ENCODE results near the gene CHD1. TPM values are rescaled to one million over a fixed set of nuclear protein-coding genes. Genes with fewer than 3 reads are reported as not detected.

CHD1 gene
- total RNA-seq, 1 donor from 2014 or later: 83.0 TPM

DNA sequence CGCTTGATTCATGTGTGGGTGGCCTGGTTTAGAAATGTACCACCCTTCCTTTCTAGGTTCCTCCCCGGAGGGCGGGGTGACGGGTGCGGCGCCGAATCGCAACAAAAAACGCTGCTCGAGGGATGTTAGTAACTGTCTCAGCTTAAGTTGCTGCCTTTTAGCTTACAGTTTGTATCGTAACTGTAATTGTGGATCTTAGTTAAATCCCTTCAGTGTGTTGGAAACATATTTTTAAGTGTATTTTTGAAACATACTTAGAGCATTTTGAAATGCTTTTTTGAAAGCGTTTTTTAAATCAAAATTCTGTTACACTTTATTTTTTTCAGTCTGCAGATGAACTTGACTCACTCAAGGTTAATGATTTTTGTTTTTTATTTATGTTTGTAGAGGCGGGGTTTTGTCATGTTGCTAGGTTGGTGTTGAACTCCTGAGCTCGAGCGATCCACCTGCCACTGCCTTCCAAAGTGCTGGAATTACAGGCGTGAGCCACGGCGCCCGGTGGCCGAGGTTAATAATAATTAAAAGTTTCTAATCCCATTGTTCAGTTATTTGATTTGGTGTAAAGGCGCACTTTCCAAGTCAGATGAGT lies 997 bp upstream of the CHD1 start:
- peak overlapping the region; percentile 97 for H3K27ac Mint-ChIP-seq
- DNase-seq (ENCODE audit: low spot score): no peak
- H3K9me3 Mint-ChIP-seq: no peaks in the 10 kb centered on the region
- H3K4me1 Mint-ChIP-seq (ENCODE audit: low read depth): peaks cover 69% of the 10 kb centered on the region
- H3K27me3 Mint-ChIP-seq (ENCODE audit: insufficient read depth): no peaks in the 10 kb centered on the region
- H3K4me3 Mint-ChIP-seq: peak overlapping the region; percentile 87
- intact Hi-C loops (cut with micrococcal nuclease): loop anchor here (1.0 to 5.0 kb wide), 6 partner anchors 38 to 1995 kb away; no protein-coding TSS in a partner anchor
- peaks cover 22% of the 10 kb centered on the region for H3K36me3 Mint-ChIP-seq (ENCODE audit: low read depth)

DNA sequence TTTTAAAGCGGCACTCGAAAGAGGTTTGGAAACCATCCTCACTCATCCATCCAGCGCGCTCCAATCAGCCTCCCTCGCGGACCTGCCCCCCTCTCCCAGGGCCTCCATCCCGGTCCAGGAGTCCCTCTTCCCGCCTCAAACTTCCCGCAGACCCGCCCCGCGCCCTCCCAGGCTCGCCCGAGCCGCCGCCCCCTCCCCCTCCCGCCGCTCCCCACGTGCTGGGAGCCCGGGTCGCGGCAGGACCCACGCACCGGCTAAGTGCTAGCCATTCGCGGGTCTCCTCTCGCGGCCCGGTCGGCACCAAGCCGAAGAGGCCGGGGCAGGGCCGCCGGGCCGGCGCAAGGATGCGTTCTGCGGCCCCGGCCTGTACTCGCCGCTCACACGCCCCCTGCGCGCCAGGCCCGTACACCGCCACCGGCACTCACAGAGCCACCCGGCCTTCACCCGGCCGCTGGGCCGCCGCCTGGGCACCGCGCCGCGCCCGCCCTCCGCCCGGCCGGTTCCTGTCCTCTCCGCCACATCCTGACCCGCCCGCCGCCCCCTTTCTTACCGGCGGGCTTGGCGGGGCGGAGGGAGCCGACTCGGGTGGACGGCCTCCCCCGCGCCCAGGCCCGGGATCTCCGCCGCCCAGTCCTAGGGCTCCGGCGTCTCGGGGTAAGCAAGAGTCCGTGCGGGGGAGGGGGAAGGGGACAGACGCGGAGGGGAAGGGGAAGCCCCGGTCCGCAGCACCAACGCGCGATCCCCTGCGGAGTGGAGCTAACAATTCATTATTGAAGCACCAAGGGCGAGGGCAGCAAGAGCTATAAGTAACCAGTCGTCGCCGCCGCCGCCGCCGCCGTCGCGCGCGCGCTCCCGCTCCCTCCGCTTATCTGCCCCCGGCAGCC lies 576 bp downstream of the CHD1 start:
- Mint-ChIP-seq H3K27ac (peak overlapping the region; percentile 99), H3K36me3 (ENCODE audit: low read depth) (peaks cover 28% of the 10 kb centered on the region), H3K4me1 (ENCODE audit: low read depth) (peaks cover 69% of the 10 kb centered on the region), H3K9me3 (no peaks in the 10 kb centered on the region), H3K4me3 (peak overlapping the region; percentile 98), H3K27me3 (ENCODE audit: insufficient read depth) (no peaks in the 10 kb centered on the region)
- peak; percentile 20 for DNase-seq (ENCODE audit: low spot score)
- intact Hi-C loops (cut with micrococcal nuclease): loop anchor here (1.0 to 5.0 kb wide), 8 partner anchors 22 to 1993 kb away; partner anchors contain the start of gene RIOK2

DNA sequence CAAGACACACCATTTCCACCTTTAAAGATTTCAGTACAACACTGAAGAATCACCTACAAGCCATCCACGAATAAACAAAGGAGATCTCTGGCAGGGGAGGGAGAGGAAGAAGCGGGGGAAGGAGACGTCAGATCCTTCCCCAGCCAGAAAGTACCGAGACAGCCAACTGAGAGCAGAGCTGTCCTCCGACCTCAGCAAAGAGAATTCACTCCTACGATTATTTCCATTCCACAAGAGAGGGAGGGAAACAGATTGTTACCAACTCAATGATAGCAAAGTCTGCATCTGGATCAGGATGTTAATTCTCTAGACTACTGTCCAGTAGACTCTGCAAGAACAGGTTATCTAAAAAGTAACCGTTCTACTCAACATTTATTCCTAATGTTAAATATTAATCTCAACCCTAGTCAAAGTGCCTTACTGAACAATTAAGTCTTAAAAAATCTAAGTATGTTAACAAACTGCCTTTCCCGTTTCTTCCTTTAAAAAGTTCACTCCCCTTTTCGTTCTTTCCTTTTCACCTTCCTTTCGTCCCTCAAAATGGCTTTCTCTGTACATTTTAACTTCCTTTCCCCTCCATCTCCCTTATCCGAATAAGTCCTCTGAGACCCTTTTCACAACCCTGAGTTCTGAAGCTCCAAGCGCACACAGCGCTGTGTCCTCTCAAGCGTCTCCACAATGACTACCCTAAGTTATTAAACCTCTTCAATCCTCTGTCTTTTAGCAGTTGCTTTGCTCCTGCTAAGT lies 1.4 kb downstream of the CHD1 start:
- Mint-ChIP-seq H3K4me1 (ENCODE audit: low read depth) (peaks cover 66% of the 10 kb centered on the region), H3K9me3 (no peaks in the 10 kb centered on the region), H3K36me3 (ENCODE audit: low read depth) (peaks cover 31% of the 10 kb centered on the region), H3K27ac (peak overlapping the region; percentile 99), H3K27me3 (ENCODE audit: insufficient read depth) (no peaks in the 10 kb centered on the region), H3K4me3 (peak overlapping the region; percentile 98)
- DNase-seq (ENCODE audit: low spot score): peak; percentile 57
- intact Hi-C loops (cut with micrococcal nuclease): loop anchor here (1.0 to 5.0 kb wide), 5 partner anchors 21 to 1744 kb away; partner anchors contain the start of gene RIOK2

DNA sequence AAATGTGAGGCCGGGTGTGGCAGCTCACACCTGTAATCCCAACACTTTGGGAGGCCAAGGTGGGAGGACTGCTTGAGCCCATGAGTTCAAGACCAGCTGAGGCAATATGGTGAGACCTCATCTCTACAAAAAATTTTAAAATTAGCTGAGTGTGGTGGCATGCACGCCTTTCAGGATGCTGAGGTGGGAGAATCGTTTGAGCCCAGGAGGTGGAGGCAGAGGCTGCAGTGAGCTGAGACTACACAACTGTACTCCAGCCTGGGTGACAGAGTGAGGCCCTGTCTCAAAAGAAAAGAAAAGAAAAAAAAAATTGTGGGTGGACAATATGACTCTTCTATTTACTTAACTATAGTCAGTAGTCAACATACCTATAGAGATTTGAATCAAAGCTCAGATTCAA lies 4.8 kb downstream of the CHD1 start:
- no peak for DNase-seq (ENCODE audit: low spot score)
- H3K9me3 Mint-ChIP-seq: no peaks in the 10 kb centered on the region
- no peaks in the 10 kb centered on the region for H3K27me3 Mint-ChIP-seq (ENCODE audit: insufficient read depth)
- no peak overlapping the region for H3K4me3 Mint-ChIP-seq
- peaks cover 73% of the 10 kb centered on the region for H3K4me1 Mint-ChIP-seq (ENCODE audit: low read depth)
- H3K36me3 Mint-ChIP-seq (ENCODE audit: low read depth): peaks cover 51% of the 10 kb centered on the region
- intact Hi-C loops (cut with micrococcal nuclease): no loop called here
- H3K27ac Mint-ChIP-seq: peak overlapping the region; percentile 43

DNA sequence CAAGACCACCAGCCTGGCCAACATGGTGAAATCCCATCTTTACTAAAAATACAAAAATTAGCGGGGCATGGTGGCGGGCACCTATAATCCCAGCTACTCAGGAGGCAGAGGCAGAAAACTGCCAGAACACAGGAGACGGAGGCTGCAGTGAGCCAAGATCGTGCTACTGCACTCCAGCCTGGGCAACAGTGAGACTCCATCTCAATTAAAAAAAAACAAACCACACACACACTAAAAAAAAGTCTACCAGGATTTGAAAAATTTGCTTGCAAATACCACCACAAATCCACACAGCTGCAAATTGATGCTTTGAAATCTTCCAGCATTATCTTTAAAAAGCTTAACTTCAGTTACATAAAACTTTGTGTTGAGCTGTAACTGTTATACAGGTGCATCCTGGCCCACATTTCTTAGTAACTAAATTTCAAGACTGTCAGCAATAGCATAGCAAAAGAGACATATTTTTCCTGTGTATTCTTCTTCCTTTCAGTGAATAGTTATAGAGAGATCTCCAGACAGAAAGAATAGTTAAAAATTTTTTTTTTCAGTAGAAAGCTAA lies 6.8 kb downstream of the CHD1 start:
- no peak for DNase-seq (ENCODE audit: low spot score)
- H3K36me3 Mint-ChIP-seq (ENCODE audit: low read depth): peaks cover 58% of the 10 kb centered on the region
- no peaks in the 10 kb centered on the region for H3K9me3 Mint-ChIP-seq
- H3K4me1 Mint-ChIP-seq (ENCODE audit: low read depth): peaks cover 78% of the 10 kb centered on the region
- peak overlapping the region; percentile 42 for H3K4me3 Mint-ChIP-seq
- no peaks in the 10 kb centered on the region for H3K27me3 Mint-ChIP-seq (ENCODE audit: insufficient read depth)
- peak overlapping the region; percentile 48 for H3K27ac Mint-ChIP-seq
- intact Hi-C loops (cut with micrococcal nuclease): no loop called here

DNA sequence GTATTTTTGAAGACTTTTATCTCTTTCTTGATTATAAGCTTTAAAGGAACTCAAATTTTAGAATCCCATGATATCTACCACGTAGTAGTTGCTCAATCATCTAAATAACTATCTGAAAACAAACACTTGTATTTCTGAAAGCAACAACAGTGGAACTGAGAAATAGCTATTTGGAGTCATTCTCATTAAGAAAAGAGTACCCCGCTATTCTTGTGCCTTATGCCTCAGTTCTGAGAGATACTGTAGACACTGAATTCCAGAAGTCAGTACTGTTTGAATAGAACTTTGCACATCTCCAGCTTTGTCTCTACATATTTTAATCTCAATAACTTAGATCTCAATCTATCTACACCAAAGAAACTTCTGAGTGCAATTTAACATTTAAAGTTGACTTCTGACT lies 11.4 kb downstream of the CHD1 start:
- Mint-ChIP-seq H3K9me3 (no peaks in the 10 kb centered on the region), H3K36me3 (ENCODE audit: low read depth) (peaks cover 49% of the 10 kb centered on the region), H3K27ac (no peak overlapping the region), H3K4me1 (ENCODE audit: low read depth) (peaks cover 70% of the 10 kb centered on the region), H3K4me3 (no peak overlapping the region), H3K27me3 (ENCODE audit: insufficient read depth) (no peaks in the 10 kb centered on the region)
- DNase-seq (ENCODE audit: low spot score): no peak
- intact Hi-C loops (cut with micrococcal nuclease): loop anchor here (1.0 kb wide), 1 partner anchor 9 kb away; no protein-coding TSS in a partner anchor

DNA sequence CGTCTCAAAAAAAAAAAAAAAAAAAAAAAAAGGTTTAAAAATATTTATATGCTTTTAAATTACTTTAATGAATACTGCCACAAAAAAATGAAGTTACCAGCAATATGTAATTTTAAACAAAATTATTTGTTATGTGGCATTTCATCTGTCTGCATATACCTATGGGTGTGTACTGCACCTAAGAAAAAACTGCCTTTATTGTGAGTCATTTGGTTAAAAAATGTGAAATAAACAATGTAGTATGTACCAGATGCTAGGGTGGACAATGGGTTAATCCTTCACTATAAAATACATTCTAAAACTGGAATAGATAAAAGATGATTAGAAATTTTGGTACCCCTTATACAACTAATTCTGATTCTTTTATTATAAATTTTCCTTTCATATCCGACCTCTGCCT lies 12.3 kb downstream of the CHD1 start:
- Mint-ChIP-seq H3K4me1 (ENCODE audit: low read depth) (peaks cover 62% of the 10 kb centered on the region), H3K36me3 (ENCODE audit: low read depth) (peaks cover 44% of the 10 kb centered on the region), H3K9me3 (no peaks in the 10 kb centered on the region), H3K4me3 (no peak overlapping the region), H3K27ac (no peak overlapping the region), H3K27me3 (ENCODE audit: insufficient read depth) (no peaks in the 10 kb centered on the region)
- intact Hi-C loops (cut with micrococcal nuclease): loop anchor here (1.0 kb wide), 1 partner anchor 8 kb away; no protein-coding TSS in a partner anchor
- no peak for DNase-seq (ENCODE audit: low spot score)

DNA sequence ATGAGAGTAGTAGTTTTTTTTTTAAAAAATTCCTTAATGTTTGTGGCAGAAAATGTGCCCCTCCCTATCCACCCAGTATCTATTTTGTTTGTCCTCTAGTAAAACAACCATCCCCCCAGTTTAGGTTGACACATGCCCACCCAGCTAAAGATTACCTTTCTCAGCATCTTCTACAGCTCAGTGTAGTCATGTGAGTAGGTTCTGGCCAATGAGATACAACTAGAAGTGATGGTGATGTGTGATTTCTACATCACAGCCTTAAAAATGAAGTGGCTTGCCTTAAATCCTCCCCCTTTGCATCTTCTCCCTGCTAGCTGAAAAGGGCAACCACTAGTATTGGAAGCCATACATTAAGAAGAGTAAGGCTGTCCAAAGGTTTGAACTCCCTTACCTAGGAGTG lies 14.9 kb downstream of the CHD1 start:
- no peaks in the 10 kb centered on the region for H3K9me3 Mint-ChIP-seq
- no peak for DNase-seq (ENCODE audit: low spot score)
- H3K4me3 Mint-ChIP-seq: no peak overlapping the region
- H3K27me3 Mint-ChIP-seq (ENCODE audit: insufficient read depth): no peaks in the 10 kb centered on the region
- H3K27ac Mint-ChIP-seq: no peak overlapping the region
- peaks cover 62% of the 10 kb centered on the region for H3K4me1 Mint-ChIP-seq (ENCODE audit: low read depth)
- intact Hi-C loops (cut with micrococcal nuclease): no loop called here
- peaks cover 40% of the 10 kb centered on the region for H3K36me3 Mint-ChIP-seq (ENCODE audit: low read depth)

DNA sequence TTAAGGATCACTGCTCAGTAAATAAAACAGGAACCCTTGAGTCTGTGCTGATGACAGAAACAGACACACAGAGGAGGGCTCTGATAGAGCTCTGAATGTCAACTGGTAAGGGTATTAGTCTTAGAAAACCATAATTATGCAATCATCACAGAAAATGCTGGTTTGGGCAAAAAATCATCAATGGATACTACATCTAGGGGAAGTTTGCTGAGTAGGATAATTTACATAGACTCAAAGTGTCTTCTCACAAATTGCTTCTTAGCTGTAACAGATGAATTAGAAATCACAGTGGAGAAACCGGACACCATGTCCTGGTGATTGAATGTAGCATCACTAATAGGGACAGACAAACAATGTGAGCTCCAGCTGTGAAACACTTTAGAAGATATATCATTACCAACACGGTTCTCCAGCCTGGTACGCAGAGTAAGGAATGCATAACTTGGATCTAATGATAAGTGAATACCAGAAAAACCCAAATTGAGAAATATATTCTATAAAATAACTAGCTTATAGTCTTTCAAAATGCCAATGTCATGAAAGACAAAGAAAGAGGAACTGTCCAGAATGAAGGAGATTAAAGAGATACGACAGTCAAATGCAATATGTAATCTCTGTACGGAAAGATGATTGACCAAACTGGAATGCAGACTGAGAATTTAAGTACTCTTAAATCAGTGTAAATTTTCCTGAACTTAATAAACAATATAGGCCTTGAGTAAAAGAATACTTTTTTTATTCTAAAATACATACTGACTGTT lies 17.3 kb downstream of the CHD1 start:
- intact Hi-C loops (cut with micrococcal nuclease): no loop called here
- Mint-ChIP-seq H3K9me3 (no peaks in the 10 kb centered on the region), H3K4me1 (ENCODE audit: low read depth) (peaks cover 59% of the 10 kb centered on the region), H3K4me3 (no peak overlapping the region), H3K36me3 (ENCODE audit: low read depth) (peaks cover 24% of the 10 kb centered on the region), H3K27me3 (ENCODE audit: insufficient read depth) (no peaks in the 10 kb centered on the region), H3K27ac (no peak overlapping the region)
- DNase-seq (ENCODE audit: low spot score): no peak

DNA sequence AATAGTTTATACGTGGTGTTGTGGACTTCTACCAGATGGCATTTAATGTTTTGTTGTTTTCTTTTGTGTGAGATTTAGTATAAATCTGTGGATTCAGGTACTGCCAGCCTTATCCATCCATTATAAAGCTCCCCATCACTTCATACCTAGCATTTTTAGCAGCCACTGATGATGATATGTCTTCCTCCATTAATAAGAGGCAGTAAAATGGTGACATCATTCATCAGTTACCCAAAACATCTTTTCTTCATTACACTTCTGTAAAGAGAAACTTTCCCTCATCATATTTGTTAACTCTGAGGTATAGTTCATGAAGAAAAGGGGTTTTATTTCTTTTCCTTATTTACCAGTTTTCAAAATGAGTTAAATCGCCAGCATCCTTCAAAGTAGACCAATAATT lies 19.4 kb downstream of the CHD1 start:
- Mint-ChIP-seq H3K36me3 (ENCODE audit: low read depth) (peaks cover 25% of the 10 kb centered on the region), H3K4me3 (no peak overlapping the region), H3K27ac (no peak overlapping the region), H3K9me3 (no peaks in the 10 kb centered on the region), H3K4me1 (ENCODE audit: low read depth) (peaks cover 63% of the 10 kb centered on the region), H3K27me3 (ENCODE audit: insufficient read depth) (no peaks in the 10 kb centered on the region)
- no peak for DNase-seq (ENCODE audit: low spot score)
- intact Hi-C loops (cut with micrococcal nuclease): no loop called here

DNA sequence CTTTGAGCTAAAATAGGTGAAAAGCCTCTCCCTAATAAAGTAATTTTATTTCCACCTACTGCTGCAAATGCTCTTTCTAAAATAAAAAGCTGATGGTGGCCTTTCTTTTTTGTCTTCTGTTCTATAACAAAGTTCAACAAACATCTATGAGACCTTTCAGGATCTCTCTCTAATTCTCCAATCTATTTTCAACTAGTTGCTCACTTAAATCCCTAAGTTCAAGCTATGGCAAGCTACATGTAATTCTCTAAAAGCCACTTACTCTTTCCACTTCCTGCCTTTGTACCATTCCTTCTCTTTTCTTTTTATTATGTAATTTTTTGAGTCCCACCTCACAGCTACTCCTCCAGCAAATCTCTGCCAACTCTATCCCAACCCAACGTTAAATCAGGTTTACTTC lies 20.9 kb downstream of the CHD1 start:
- no peak overlapping the region for H3K27ac Mint-ChIP-seq

More for the DNA sequence above, 20.9 kb downstream of the CHD1 start:
- peaks cover 56% of the 10 kb centered on the region for H3K4me1 Mint-ChIP-seq (ENCODE audit: low read depth)
- DNase-seq (ENCODE audit: low spot score): no peak
- no peaks in the 10 kb centered on the region for H3K9me3 Mint-ChIP-seq
- intact Hi-C loops (cut with micrococcal nuclease): loop anchor here (1.0 kb wide), 1 partner anchor 8 kb away; no protein-coding TSS in a partner anchor
- H3K4me3 Mint-ChIP-seq: no peak overlapping the region
- peaks cover 29% of the 10 kb centered on the region for H3K36me3 Mint-ChIP-seq (ENCODE audit: low read depth)
- H3K27me3 Mint-ChIP-seq (ENCODE audit: insufficient read depth): no peaks in the 10 kb centered on the region

Data from activated T-helper 1 cell treated with anti-CD3 and anti-CD28 coated beads, Interleukin-12 subunit alpha, Interleukin-12 subunit beta, Interleukin-2, Interleukin-4 antibody, amounts not matched to agents 30 ng/mL and 10 ng/mL and 1 ng/mL, durations not matched to agents 14 hours and 24 hours and 36 hours (primary cell).